ENCODE results near the gene KRT71. TPM values are rescaled to one million over a fixed set of nuclear protein-coding genes. Genes with fewer than 3 reads are reported as not detected.
A peak's percentile ranks its signal among the peaks of the same experiment; 100 is the strongest.

KRT71 gene
- polyA plus RNA-seq, 6 donors from 2014 or later: not detected

GRCh38 chr12:52582971-52583456, 30.1 kb upstream of the KRT71 start:
- ATAC-seq (ENCODE audit: low read depth in 2 of 2): no peak
- H3K9me3 Mint-ChIP-seq: no peaks in the 10 kb centered on the region
- H3K27me3 Mint-ChIP-seq: peaks cover 0 to 38% (median 21%) of the 10 kb centered on the region in 3 donors
- H3K4me1 Mint-ChIP-seq: peaks cover 0 to 4% (median 0%) of the 10 kb centered on the region in 3 donors
- no peaks in the 10 kb centered on the region for H3K36me3 Mint-ChIP-seq
- no peak overlapping the region for H3K27ac Mint-ChIP-seq
- DNase-seq: peak; percentile 2
- no peak overlapping the region for H3K4me3 Mint-ChIP-seq

DNA sequence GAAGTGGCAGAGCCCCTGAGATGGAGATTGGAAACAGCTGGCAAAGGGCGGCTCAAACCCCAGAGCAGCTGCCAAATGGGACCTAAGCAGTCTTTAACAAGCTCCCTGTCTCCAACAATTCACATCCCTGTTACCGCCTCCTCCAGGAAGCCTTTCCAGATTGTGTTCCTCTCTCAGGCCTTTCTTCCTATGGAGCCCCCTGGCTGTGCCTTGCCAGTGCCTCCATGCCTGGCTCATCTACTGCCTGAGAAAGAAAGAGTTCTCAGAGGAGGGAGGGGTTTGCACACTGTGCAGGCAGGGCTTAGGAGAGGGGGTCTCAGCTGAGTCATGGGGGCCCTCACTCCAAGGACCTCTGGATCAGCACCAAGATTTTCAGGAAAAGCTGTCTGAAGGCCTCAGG, 29.5 kb upstream of the KRT71 start:
- H3K9me3 Mint-ChIP-seq: no peaks in the 10 kb centered on the region
- peaks cover 0 to 37% (median 21%) of the 10 kb centered on the region in 3 donors for H3K27me3 Mint-ChIP-seq
- H3K27ac Mint-ChIP-seq: no peak overlapping the region
- H3K36me3 Mint-ChIP-seq: no peaks in the 10 kb centered on the region
- no peak overlapping the region for H3K4me3 Mint-ChIP-seq
- DNase-seq: no peak
- peaks cover 0 to 4% (median 0%) of the 10 kb centered on the region in 3 donors for H3K4me1 Mint-ChIP-seq
- no peak for ATAC-seq (ENCODE audit: low read depth in 2 of 2)

- no peak overlapping the region for H3K4me3 Mint-ChIP-seq
- ATAC-seq (ENCODE audit: low read depth in 2 of 2) (no peak), DNase-seq (no peak)
- H3K9me3 Mint-ChIP-seq: no peaks in the 10 kb centered on the region
- H3K4me1 Mint-ChIP-seq: peaks cover 0 to 4% (median 0%) of the 10 kb centered on the region in 3 donors
- no peaks in the 10 kb centered on the region for H3K36me3 Mint-ChIP-seq
- H3K27me3 Mint-ChIP-seq: peaks cover 0 to 30% (median 21%) of the 10 kb centered on the region in 3 donors
- peak overlapping the region in 1 of 6 donors; percentile 43 for H3K27ac Mint-ChIP-seq
These were observed 28.5 kb upstream of the KRT71 start for GRCh38 chr12:52581481-52581880.

DNA sequence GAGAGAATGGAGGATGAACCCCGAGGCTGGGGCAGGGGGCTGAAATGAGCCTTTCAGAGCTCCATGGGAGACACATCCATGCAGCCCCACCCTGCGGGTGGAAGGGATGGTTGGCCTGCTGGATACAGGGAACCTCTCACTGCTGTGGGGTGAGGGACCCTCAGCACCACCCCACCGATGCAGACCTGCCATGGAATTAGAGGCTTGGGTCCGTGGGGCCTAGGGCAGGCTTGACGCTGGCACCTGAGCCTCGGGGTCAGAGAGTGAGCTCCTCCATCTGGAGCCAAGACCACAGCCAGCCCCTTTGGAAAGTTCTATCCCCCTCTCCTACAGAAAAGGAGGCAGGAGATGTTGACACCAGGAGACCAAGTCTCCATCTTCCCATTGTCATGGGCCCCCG, 28.1 kb upstream of the KRT71 start:
- Mint-ChIP-seq H3K27me3 (peaks cover 2 to 34% (median 21%) of the 10 kb centered on the region in 3 donors), H3K4me1 (peaks cover 0 to 4% (median 0%) of the 10 kb centered on the region in 3 donors), H3K9me3 (no peaks in the 10 kb centered on the region), H3K4me3 (no peak overlapping the region), H3K36me3 (no peaks in the 10 kb centered on the region), H3K27ac (peak overlapping the region in 1 of 6 donors; percentile 43)
- ATAC-seq (ENCODE audit: low read depth in 2 of 2) (no peak), DNase-seq (no peak)

- Mint-ChIP-seq H3K4me1 (peaks cover 0 to 4% (median 0%) of the 10 kb centered on the region in 3 donors), H3K36me3 (no peaks in the 10 kb centered on the region), H3K9me3 (no peaks in the 10 kb centered on the region), H3K4me3 (no peak overlapping the region), H3K27ac (no peak overlapping the region), H3K27me3 (peaks cover 5 to 36% (median 21%) of the 10 kb centered on the region in 3 donors)
- ATAC-seq (ENCODE audit: low read depth in 2 of 2) (no peak), DNase-seq (no peak)
These were observed 27.6 kb upstream of the KRT71 start for GRCh38 chr12:52580496-52580895.

DNA sequence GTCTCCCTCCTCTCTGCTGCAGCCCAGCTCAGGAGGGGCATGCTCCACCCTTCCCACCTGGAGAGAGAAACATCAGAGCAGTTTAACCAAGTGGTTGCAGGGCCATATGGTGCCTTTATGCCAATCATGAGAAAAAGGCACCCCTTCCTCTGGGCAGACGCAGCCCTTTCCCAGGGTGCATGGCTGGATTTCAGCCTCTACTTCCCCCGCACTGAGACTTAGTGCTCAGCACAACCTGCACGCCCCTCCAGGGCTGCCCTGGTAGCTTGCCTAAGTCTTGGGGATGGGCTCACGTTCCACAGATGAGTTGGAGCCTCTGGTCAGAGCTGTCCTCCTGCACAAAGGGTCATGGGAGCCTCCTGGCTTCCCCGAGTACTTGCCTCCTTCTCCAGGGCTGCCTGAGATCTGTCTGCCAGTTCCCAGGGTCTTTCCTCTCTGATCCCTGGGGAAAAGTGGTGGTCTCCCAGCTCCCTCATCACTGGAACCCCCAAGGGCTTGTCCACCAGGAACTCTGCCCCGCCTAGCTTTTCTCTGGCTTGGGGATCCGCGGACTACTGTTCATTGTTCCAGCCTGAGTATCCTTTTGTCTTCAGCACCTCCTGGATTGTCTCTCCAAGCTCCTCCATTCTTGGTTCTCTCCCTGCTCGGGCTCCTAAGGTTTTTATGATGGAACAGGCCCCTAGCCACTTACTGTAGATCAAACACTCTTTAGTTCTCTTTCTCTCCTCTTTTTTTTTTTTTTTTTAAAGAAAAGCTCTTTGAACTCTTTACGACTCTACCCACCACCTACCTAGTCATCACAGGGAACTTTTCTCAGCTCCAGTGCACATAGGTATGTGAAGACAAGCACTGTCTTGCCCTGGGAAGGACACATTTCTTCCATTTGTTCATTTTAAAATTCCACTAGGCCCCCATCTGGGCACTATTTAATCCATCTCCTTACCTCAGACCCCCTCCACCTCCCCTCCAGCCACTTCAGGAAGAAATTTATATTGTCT, 26.8 kb upstream of the KRT71 start:
- ATAC-seq (ENCODE audit: low read depth in 2 of 2): no peak
- H3K27ac Mint-ChIP-seq: no peak overlapping the region
- peaks cover 0 to under 1% (median 0%) of the 10 kb centered on the region in 3 donors for H3K4me1 Mint-ChIP-seq
- no peak for DNase-seq
- no peaks in the 10 kb centered on the region for H3K9me3 Mint-ChIP-seq
- peaks cover 5 to 36% (median 21%) of the 10 kb centered on the region in 3 donors for H3K27me3 Mint-ChIP-seq
- H3K36me3 Mint-ChIP-seq: no peaks in the 10 kb centered on the region
- H3K4me3 Mint-ChIP-seq: peak overlapping the region in 1 of 8 donors; percentile 19

DNA sequence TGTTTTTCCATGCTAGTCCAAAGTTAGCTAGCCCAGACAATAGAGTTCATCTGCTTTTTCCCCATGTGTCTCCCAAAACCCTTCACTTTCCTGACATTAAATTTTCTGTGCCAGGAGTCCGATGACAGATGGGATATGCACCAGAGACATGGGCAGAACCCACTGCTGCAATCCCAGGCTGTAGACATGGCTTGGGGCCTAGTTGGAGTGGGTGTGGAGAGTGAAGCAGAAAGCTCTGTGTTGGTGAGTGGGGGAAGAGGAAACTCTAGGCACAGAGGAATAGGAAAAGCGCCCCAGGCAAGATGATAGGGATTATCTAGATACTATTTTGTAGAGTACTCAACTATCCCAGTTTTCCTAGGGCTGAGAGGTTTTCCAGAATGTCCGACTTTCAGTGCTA, 25.5 kb upstream of the KRT71 start:
- Mint-ChIP-seq H3K4me1 (no peaks in the 10 kb centered on the region), H3K27ac (peak overlapping the region in 1 of 6 donors; percentile 15)
- no peak for DNase-seq

GRCh38 chr12:52577316-52577715, 24.4 kb upstream of the KRT71 start:
- ATAC-seq (ENCODE audit: low read depth in 2 of 2): no peak
- no peak overlapping the region for H3K4me3 Mint-ChIP-seq
- no peak overlapping the region for H3K27ac Mint-ChIP-seq
- no peak for DNase-seq
- H3K9me3 Mint-ChIP-seq: no peaks in the 10 kb centered on the region
- H3K4me1 Mint-ChIP-seq: no peaks in the 10 kb centered on the region
- H3K27me3 Mint-ChIP-seq: peaks cover 8 to 46% (median 29%) of the 10 kb centered on the region in 3 donors
- H3K36me3 Mint-ChIP-seq: no peaks in the 10 kb centered on the region

More for the DNA sequence above, 25.5 kb upstream of the KRT71 start:
- Mint-ChIP-seq H3K9me3 (no peaks in the 10 kb centered on the region), H3K27me3 (peaks cover 5 to 36% (median 21%) of the 10 kb centered on the region in 3 donors), H3K36me3 (no peaks in the 10 kb centered on the region), H3K4me3 (no peak overlapping the region)
- ATAC-seq (ENCODE audit: low read depth in 2 of 2): no peak

- DNase-seq (no peak), ATAC-seq (ENCODE audit: low read depth in 2 of 2) (no peak)
- no peak overlapping the region for H3K4me3 Mint-ChIP-seq
- H3K27ac Mint-ChIP-seq: no peak overlapping the region
- H3K9me3 Mint-ChIP-seq: no peaks in the 10 kb centered on the region
- no peaks in the 10 kb centered on the region for H3K36me3 Mint-ChIP-seq
- H3K4me1 Mint-ChIP-seq: no peaks in the 10 kb centered on the region
- H3K27me3 Mint-ChIP-seq: peaks cover 18 to 33% (median 19%) of the 10 kb centered on the region in 3 donors
These were observed 23.0 kb upstream of the KRT71 start for GRCh38 chr12:52575948-52576347.

GRCh38 chr12:52575256-52575655, 22.3 kb upstream of the KRT71 start:
- DNase-seq (no peak), ATAC-seq (ENCODE audit: low read depth in 2 of 2) (no peak)
- no peak overlapping the region for H3K4me3 Mint-ChIP-seq
- peaks cover 16 to 30% (median 19%) of the 10 kb centered on the region in 3 donors for H3K27me3 Mint-ChIP-seq
- no peaks in the 10 kb centered on the region for H3K36me3 Mint-ChIP-seq
- no peaks in the 10 kb centered on the region for H3K9me3 Mint-ChIP-seq
- no peak overlapping the region for H3K27ac Mint-ChIP-seq
- H3K4me1 Mint-ChIP-seq: no peaks in the 10 kb centered on the region

DNA sequence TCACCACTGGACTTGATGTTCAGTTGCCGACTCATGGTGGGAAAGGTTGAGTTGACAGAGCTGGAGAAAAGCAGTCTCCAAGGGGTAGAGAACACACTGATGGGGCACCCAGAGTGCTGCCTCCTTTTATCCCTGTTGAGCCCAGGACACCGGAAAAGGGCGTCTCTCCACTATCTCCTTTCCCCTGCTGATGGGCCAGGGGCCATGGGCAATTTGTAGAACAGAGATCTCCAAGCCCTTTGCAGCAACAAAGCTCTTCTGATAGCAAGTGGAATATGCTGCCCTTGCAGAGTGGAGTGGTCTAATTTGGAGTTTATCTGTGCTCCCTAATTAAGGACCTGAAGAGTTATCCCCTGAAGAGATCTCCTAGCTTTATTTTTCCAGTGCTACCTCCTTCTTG, 20.8 kb upstream of the KRT71 start, which contains the start of gene KRT74:
KRT74 (minus strand) TSS at position 101 of the 400 bp plus-strand sequence; CDS start at position 35, 66 bp downstream.
- DNase-seq (no peak), ATAC-seq (ENCODE audit: low read depth in 2 of 2) (no peak)
- no peak within 1 kb of the TSS for H3K4me3 Mint-ChIP-seq
- peaks cover 15 to 27% (median 19%) of the 10 kb centered on the region in 3 donors for H3K27me3 Mint-ChIP-seq
- H3K4me1 Mint-ChIP-seq: no peaks in the 10 kb centered on the region
- no peaks in the 10 kb centered on the region for H3K36me3 Mint-ChIP-seq
- no peaks in the 10 kb centered on the region for H3K9me3 Mint-ChIP-seq
- no peak within 1 kb of the TSS for H3K27ac Mint-ChIP-seq

- DNase-seq: no peak
- Mint-ChIP-seq H3K4me3 (no peak overlapping the region), H3K27ac (no peak overlapping the region), H3K27me3 (peaks cover 15 to 27% (median 19%) of the 10 kb centered on the region in 3 donors), H3K4me1 (no peaks in the 10 kb centered on the region), H3K9me3 (no peaks in the 10 kb centered on the region), H3K36me3 (no peaks in the 10 kb centered on the region)
- no peak for ATAC-seq (ENCODE audit: low read depth in 2 of 2)
These were observed 20.4 kb upstream of the KRT71 start for GRCh38 chr12:52573306-52573705.

- no peaks in the 10 kb centered on the region for H3K4me1 Mint-ChIP-seq
- H3K9me3 Mint-ChIP-seq: no peaks in the 10 kb centered on the region
- peak overlapping the region in 1 of 8 donors; percentile 11 for H3K4me3 Mint-ChIP-seq
- ATAC-seq (ENCODE audit: low read depth in 2 of 2) (no peak), DNase-seq (no peak)
- H3K27me3 Mint-ChIP-seq: peaks cover 21 to 36% (median 22%) of the 10 kb centered on the region in 3 donors
- H3K27ac Mint-ChIP-seq: no peak overlapping the region
- H3K36me3 Mint-ChIP-seq: no peaks in the 10 kb centered on the region
These were observed 17.6 kb upstream of the KRT71 start for GRCh38 chr12:52570511-52570910.

DNA sequence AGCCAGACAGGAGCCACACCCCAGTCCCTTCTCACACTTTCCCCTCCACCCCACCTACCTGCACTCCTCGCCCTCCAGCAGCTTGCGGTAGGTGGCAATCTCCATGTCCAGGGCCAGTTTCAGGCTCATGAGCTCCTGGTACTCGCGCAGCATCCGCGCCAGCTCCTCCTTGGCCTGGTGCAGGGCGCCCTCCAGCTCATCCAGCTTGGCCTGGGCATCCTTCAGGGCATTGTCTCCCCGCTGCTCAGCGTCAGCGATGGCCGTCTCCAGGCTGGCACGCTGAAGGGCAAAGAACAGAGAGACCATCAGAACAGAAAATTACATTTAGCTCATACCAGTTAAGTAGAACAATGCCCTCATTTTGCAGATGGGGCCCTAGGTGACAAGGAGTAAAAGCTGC, 15.2 kb upstream of the KRT71 start:
- H3K27ac Mint-ChIP-seq: no peak overlapping the region
- DNase-seq (no peak), ATAC-seq (ENCODE audit: low read depth in 2 of 2) (no peak)
- H3K4me1 Mint-ChIP-seq: no peaks in the 10 kb centered on the region
- H3K4me3 Mint-ChIP-seq: no peak overlapping the region
- no peaks in the 10 kb centered on the region for H3K9me3 Mint-ChIP-seq
- H3K27me3 Mint-ChIP-seq: peaks cover 29 to 49% (median 29%) of the 10 kb centered on the region in 3 donors
- H3K36me3 Mint-ChIP-seq: no peaks in the 10 kb centered on the region
